NAMALWA (cell line): ENCODE results near the gene MON1B.
"Not testable (repeated sequence)": the region's sequence is repeated elsewhere in the genome, so short reads cannot be mapped to it uniquely, and the experiment has no call there.

Experiments
- DNase-seq: peaks from one replicate; pipeline ENCODE4 v3.0.0-alpha.2; 2015; ENCODE audit warnings: low spot score

Gene MON1B

DNA sequence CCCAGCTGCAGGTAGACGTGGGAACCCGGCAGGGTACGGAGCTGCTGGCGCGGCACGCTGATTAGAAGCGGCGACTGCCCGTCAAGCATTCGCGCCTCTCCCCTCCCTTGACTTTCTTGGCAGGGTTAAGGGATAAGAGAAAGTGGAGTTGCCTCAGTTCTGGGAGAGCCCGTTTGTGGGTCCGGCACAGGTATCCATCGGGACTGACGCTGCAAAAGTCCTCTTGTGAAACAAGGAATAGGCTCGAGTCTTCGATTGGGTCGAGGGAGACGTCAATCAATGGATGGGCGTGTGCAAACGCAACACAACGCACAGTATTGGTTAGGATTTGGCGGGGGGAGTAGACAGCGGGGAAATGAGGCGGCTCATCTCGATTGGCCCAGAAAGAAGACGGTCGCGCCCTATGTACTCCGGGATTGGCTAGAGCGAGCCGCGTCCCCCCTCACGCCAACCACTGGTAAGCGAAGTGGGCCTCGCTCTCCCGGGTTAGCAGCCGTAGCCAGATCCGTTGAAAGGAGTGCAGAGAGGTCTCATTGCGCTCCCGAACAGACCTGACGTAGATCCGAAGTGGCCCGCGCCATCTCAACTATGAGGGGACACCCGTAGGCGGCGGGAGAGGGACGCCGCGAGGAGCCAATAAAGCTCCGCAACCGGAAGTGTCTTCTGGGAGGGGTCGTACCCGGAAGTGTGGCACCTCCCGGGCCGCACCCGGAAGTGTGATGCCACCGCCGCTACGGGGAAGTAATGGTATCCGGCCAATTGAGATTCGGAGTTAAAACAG is at the start of gene MON1B:
TSS of gene MON1B (plus strand) at position 713 of the 781 bp plus-strand sequence. CDS start 296 bp downstream, outside the sequence.
- DNase-seq = peak; percentile 99

- DNase-seq = no peak
Observed at GRCh38 chr16:77143364-77143763, 47.6 kb upstream of the MON1B start.

DNA sequence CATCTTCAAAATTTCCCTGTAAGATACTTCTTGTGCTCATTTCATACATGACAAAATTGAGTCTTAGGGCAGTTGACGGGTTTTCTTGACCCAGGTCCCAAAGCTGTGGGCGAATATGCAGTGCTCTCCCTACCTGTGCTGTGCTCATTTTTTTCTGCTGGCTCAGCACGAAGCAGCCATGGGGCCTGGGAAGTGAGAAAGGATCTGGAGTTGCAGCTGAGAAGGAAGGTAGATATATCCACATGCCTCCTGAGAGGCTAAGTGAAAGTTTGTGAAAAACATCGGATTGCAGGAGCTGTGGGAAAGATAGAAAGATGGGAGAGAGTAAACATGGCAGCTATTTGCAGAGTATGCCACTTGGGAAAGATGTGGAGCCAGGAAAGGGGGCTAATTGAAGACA is 42.9 kb upstream of the MON1B start:
- DNase-seq = no peak

GRCh38 chr16:77157346-77158058 is 33.5 kb upstream of the MON1B start:
- no peak for DNase-seq

- DNase-seq = no peak
Observed at GRCh38 chr16:77158293-77158692, 32.7 kb upstream of the MON1B start.

DNA sequence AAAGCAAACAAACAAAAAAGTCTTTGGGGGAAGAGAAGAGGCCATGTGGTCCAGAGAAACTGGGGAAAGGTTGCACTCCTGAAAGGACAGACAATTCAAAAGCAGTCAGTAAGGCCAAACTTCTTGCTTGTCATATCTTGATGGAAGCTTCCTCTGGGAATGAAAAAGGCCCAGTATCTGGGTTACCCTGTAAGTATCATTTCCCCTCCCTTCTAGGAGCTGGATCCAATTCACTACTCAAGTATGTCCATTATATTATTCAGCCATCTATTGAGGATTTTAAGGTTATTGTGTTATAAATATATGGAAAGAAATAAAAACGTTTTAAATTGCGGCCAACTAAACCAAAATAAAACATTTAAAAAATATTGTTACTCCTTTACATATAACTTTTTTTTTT is 26.0 kb upstream of the MON1B start:
- DNase-seq = no peak

- DNase-seq = not testable (repeated sequence)
Observed at GRCh38 chr16:77165536-77166236, 25.3 kb upstream of the MON1B start.

- no peak for DNase-seq
Observed at GRCh38 chr16:77166726-77167125, 24.3 kb upstream of the MON1B start.

GRCh38 chr16:77168901-77169300 is 22.1 kb upstream of the MON1B start:
- no peak for DNase-seq

GRCh38 chr16:77169650-77170236 is 21.2 kb upstream of the MON1B start:
- peak; percentile 86 for DNase-seq

GRCh38 chr16:77170805-77171204 is 20.2 kb upstream of the MON1B start:
- no peak for DNase-seq

DNA sequence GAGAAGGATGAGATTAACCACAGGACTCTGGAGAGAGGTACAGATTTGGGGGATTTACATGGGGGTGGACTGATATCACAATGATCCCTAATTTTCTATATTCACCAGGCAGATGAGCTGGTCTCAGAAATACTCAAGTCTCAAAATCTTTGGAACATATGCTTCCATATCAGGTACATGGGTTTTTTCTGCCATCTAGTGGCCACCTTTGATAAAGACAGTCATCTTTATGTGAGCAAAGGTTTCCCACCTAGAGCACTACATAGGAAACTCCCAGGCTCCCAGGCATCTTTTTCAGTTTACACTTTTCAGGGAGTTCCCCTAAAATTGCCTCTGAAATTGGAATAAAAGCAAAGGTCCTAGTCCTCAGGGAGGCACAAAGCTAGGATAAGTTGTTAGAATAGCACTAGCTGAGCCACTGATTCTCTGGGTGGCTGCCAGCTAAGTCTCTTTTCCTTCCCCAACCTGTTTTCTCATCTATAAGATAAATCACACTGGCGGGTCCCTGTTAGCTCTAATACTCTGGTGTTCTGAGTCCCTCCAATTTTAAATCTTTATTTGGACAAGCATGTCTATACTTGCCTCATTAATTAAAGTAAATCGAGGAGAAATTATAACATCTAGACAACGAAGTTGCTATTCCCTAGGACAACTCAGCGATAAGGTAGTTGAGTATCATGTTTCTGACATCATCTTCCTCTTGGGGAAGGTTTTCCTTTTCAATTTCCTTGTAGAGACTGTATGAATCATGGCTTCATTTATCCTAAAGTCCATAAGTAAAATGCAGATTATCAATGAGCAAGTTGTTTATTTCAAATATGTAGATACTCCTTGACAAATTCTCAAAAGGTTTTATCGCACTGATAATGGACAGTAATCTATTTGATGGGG is 19.0 kb upstream of the MON1B start:
- peak; percentile 84 for DNase-seq

DNA sequence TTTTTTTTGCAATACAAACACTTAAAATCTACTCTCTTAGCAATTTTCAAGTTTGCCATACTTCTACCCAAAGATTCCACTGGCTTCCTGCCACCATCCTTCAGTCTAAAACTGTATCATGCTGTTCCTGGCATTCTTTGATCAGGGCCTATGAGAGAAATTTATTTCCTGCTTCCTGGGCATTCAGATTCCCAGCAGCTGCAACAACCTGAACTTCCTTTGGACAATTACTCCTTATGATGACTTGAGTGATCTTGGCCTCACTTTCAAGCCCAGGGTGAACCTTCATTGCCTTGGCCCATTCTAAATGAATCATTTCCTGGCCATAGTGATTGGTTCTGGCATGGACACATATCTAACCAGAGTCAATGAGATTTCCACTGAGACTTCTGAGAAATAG is 18.0 kb upstream of the MON1B start:
- no peak for DNase-seq

DNA sequence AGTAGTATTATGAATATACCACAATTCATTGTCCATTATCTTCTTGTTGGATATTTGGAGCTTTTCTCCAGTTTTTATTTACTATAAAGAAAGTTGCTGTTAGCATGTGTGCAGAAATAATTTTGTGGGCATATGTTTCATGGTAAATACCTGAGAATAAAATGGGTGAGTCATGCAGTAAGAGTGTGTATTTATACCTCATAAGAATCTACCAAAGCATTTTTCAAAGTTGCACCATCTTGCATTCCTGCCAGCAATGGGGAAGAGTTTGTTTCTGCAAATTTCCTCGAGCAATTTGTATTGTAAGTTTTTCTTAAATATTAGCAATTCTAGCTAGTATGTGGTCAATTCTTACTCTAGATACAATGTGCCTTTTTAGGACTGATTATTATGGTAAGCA is 7.9 kb upstream of the MON1B start:
- no peak for DNase-seq

GRCh38 chr16:77186298-77186697 is 4.7 kb upstream of the MON1B start:
- DNase-seq = not testable (repeated sequence)

DNA sequence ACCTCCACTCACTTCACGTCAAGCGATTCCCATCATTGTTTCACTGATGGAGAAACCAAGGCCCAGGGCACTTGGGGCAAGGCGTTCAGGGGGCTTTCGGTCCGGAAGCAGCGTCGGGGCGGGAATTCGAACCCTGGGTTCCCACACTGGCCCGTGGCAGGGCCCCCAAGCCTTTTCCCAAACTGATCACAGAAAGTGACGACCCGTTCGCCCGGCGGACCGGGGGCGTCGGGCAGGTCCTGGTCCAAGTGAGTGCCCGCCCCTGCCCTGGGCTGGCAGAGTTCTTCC is 856 bp upstream of the MON1B start:
- no peak for DNase-seq

DNA sequence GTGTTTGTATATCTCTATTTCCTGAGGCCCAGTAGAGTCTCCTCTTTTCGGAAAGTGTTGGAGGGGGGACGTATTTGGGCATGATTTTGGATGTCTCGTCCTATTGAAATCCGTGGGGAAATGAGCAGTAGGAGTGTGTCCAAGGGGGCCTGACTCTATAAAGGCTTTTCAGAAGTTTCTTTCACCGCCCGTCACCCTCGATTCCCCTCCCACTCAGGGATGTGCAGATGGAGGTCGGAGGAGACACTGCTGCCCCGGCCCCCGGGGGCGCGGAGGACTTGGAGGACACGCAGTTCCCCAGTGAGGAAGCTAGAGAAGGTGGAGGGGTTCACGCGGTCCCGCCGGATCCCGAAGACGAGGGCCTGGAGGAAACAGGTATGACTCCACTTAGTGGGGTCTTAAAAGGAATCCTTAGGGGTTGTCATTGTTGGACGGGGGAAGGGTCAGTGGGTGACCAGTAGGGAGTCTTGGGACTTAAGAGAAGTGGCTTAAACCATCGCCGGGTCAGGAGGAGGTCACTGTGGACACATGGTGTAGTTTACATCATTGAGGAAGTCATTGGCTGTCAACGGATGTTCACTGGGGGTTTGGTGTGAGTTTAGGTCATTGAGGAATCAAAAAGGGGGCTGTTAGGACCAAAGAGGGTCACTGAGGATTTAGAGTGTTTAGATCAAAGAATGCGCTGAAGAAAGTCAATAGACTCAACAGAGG is 424 bp downstream of the MON1B start:
- DNase-seq = peak; percentile 57

GRCh38 chr16:77193377-77193776 is 2.4 kb downstream of the MON1B start:
- DNase-seq = no peak

- DNase-seq = no peak
Observed at GRCh38 chr16:77194295-77195231, 3.6 kb downstream of the MON1B start.

DNA sequence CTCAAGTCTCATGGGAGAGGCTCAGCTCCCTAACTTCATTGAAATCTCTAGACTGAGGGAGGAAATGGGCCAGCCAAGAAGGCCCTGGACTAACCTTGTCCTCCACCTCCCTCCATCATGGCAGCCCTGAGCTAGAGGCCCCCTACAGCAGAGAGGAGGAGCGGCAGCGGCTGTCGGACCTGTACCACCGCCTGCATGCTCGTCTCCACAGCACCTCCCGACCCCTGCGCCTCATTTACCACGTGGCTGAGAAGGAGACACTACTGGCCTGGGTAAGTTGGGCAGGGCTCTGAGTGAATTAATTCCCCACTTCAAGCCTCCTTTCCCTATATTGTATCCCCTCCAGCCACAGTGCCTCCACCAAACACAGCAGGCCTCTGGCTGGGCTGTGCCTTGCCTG is 4.4 kb downstream of the MON1B start:
- no peak for DNase-seq
